Effector CD8-positive, alpha-beta T cell (primary cell): ENCODE results near the gene MED8.

Experiments used
- DNase-seq: peaks from one replicate; lab custom pipeline; 2025; lab: John Stamatoyannopoulos, UW

MED8 gene

GRCh38 chr1:43334453-43335205 is 55.0 kb downstream of the MED8 start:
- no peak for DNase-seq
